Esophagus muscularis mucosa (tissue), 4 donors: ENCODE data around the gene BSN.
"Not testable (repeated sequence)": the region's sequence is repeated elsewhere in the genome, so short reads cannot be mapped to it uniquely, and the experiment has no call there.

Experiments
- EP300 ChIP-seq: sonication (generic); formaldehyde crosslinking; IDR thresholded peaks from one replicate; pipeline ENCODE4 v1.6.1; 2017; ENCODE audit warnings: antibody characterized with exemption
- POLR2A ChIP-seq: fragments of 450-650 bp; IDR thresholded peaks from one replicate; pipeline ENCODE4 v1.6.1; 2017; ENCODE audit warnings: antibody characterized with exemption, moderate library complexity, mild to moderate bottlenecking, low read depth
- TF ChIP-seq, protein P1 (sequence below), 3 experiments: fragments of 200-600 bp in 2 of 3; fragments of 450-650 bp in 1 of 3; sonication (generic) in 2 of 3; IDR thresholded peaks; one replicate each; pipeline ENCODE4 v1.5.1; 2017 to 2019; ENCODE audit warnings: antibody characterized with exemption in 3 of 3, mild to moderate bottlenecking in 2 of 3, moderate library complexity in 1 of 3

- TF ChIP-seq, protein P1, sequence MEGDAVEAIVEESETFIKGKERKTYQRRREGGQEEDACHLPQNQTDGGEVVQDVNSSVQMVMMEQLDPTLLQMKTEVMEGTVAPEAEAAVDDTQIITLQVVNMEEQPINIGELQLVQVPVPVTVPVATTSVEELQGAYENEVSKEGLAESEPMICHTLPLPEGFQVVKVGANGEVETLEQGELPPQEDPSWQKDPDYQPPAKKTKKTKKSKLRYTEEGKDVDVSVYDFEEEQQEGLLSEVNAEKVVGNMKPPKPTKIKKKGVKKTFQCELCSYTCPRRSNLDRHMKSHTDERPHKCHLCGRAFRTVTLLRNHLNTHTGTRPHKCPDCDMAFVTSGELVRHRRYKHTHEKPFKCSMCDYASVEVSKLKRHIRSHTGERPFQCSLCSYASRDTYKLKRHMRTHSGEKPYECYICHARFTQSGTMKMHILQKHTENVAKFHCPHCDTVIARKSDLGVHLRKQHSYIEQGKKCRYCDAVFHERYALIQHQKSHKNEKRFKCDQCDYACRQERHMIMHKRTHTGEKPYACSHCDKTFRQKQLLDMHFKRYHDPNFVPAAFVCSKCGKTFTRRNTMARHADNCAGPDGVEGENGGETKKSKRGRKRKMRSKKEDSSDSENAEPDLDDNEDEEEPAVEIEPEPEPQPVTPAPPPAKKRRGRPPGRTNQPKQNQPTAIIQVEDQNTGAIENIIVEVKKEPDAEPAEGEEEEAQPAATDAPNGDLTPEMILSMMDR (IDR thresholded peaks at IDR 0.05), result not testable (repeated sequence)
- TF ChIP-seq POLR2A, EP300: not testable (repeated sequence)
Observed at GRCh38 chr3:49685846-49686245, 131.6 kb downstream of the BSN start.
